Trophoblast cell (in vitro differentiated cells and primary cell): ENCODE results near the gene EHMT1.
"Not testable (repeated sequence)": the region's sequence is repeated elsewhere in the genome, so short reads cannot be mapped to it uniquely, and the experiment has no call there.

Experiments
- DNase-seq, 2 donors: peaks; one replicate each; pipeline ENCODE4 v3.0.0-alpha.2; 2016
- H2AFZ ChIP-seq: 2 replicates; pipeline ENCODE4 v1.6.1; 2013; ENCODE audit warnings: low read length, moderate library complexity, mild to moderate bottlenecking; ENCODE audit not compliant: insufficient read depth, poor library complexity
- H2AK5ac ChIP-seq: 2 replicates; pipeline ENCODE4 v1.6.1; 2013; ENCODE audit warnings: mild to moderate bottlenecking, low read length
- H2BK120ac ChIP-seq: 2 replicates; pipeline ENCODE4 v1.6.1; 2013; ENCODE audit warnings: low read length, mild to moderate bottlenecking, moderate library complexity; ENCODE audit not compliant: insufficient read depth, poor library complexity
- H2BK12ac ChIP-seq: 2 replicates; pipeline ENCODE4 v1.6.1; 2013; ENCODE audit warnings: mild to moderate bottlenecking, low read length, moderate library complexity
- H2BK5ac ChIP-seq: 2 replicates; pipeline ENCODE4 v1.6.1; 2013; ENCODE audit warnings: low read length, low read depth, moderate library complexity, mild to moderate bottlenecking; ENCODE audit not compliant: poor library complexity
- H3K14ac ChIP-seq: 2 replicates; pipeline ENCODE4 v1.6.1; 2013; ENCODE audit warnings: mild to moderate bottlenecking, low read length
- H3K18ac ChIP-seq: 2 replicates; pipeline ENCODE4 v1.6.1; 2013; ENCODE audit warnings: mild to moderate bottlenecking, low read length
- H3K23ac ChIP-seq: 2 replicates; pipeline ENCODE4 v1.6.1; 2013; ENCODE audit warnings: low read length
- H3K27ac ChIP-seq: 2 replicates; pipeline ENCODE4 v1.5.1; 2013; ENCODE audit warnings: low read depth, mild to moderate bottlenecking, inconsistent platforms, low read length, moderate library complexity
- H3K27me3 ChIP-seq: 2 replicates; pipeline ENCODE4 v1.6.1; 2013; ENCODE audit warnings: inconsistent platforms, mild to moderate bottlenecking, low read length, moderate library complexity; ENCODE audit not compliant: insufficient read depth
- H3K36me3 ChIP-seq, 2 experiments: 1 replicate in 1 of 2; 2 replicates in 1 of 2; pipeline ENCODE4 v1.6.1; 2013; ENCODE audit warnings: low read length in 2 of 2, mild to moderate bottlenecking in 2 of 2, moderate library complexity in 1 of 2; ENCODE audit not compliant: insufficient read depth in 2 of 2, control insufficient read depth in 1 of 2
- H3K4ac ChIP-seq: 2 replicates; pipeline ENCODE4 v1.6.1; 2013; ENCODE audit warnings: low read depth, mild to moderate bottlenecking, low read length, moderate library complexity
- H3K4me1 ChIP-seq, 2 experiments: 1 replicate in 1 of 2; 2 replicates in 1 of 2; pipeline ENCODE4 v1.6.1; 2013; ENCODE audit warnings: low read length in 2 of 2, mild to moderate bottlenecking in 2 of 2, moderate library complexity in 1 of 2; ENCODE audit not compliant: insufficient read depth in 2 of 2, control insufficient read depth in 1 of 2
- H3K4me2 ChIP-seq: 2 replicates; pipeline ENCODE4 v1.6.1; 2013; ENCODE audit warnings: inconsistent platforms, mild to moderate bottlenecking, low read length, moderate library complexity
- H3K4me3 ChIP-seq: 2 replicates; pipeline ENCODE4 v1.5.1; 2013; ENCODE audit warnings: mild to moderate bottlenecking, low read depth, low read length, inconsistent platforms
- H3K79me1 ChIP-seq: one replicate; pipeline ENCODE4 v1.6.1; 2013; ENCODE audit warnings: low read length
- H3K79me2 ChIP-seq: 2 replicates; pipeline ENCODE4 v1.6.1; 2013; ENCODE audit warnings: low read length, mild to moderate bottlenecking; ENCODE audit not compliant: control insufficient read depth, insufficient read depth, poor library complexity
- H3K9ac ChIP-seq: 2 replicates; pipeline ENCODE4 v1.6.1; 2013; ENCODE audit warnings: mild to moderate bottlenecking, low read length
- H3K9me3 ChIP-seq: 2 replicates; pipeline ENCODE4 v1.6.1; 2013; ENCODE audit warnings: low read depth, mild to moderate bottlenecking, control low read depth, inconsistent platforms, low read length; ENCODE audit not compliant: insufficient read depth
- H4K12ac ChIP-seq: 2 replicates; pipeline ENCODE4 v1.6.1; 2013; ENCODE audit warnings: low read depth, mild to moderate bottlenecking, low read length, moderate library complexity
- H4K8ac ChIP-seq: 2 replicates; pipeline ENCODE4 v1.6.1; 2013; ENCODE audit warnings: low read depth, mild to moderate bottlenecking, low read length, moderate library complexity
- H4K91ac ChIP-seq: one replicate; pipeline ENCODE4 v1.6.1; 2013; ENCODE audit warnings: low read depth, mild to moderate bottlenecking, low read length, moderate library complexity
- WGBS: extraction: QIAGEN DNeasy Blood & Tissue Kit; methylation state at CpG from one replicate; pipeline ENCODE4 v1.1.7; 2013; ENCODE audit warnings: missing lambda C conversion rate; ENCODE audit not compliant: insufficient read length, insufficient coverage; ENCODE audit errors: extremely low coverage; 5-methylcytosine and 5-hydroxymethylcytosine counted together

The EHMT1 gene

GRCh38 chr9:137726336-137726735 is 107.5 kb downstream of the EHMT1 start:
- H3K4me3 ChIP-seq, H2BK12ac ChIP-seq, H3K27me3 ChIP-seq, H3K4me2 ChIP-seq, H3K9me3 ChIP-seq, H3K4me1 ChIP-seq, H3K79me2 ChIP-seq, H4K91ac ChIP-seq, H2AK5ac ChIP-seq, H3K79me1 ChIP-seq, H3K18ac ChIP-seq, H2AFZ ChIP-seq, DNase-seq, H2BK120ac ChIP-seq, H4K12ac ChIP-seq, H2BK5ac ChIP-seq, H3K27ac ChIP-seq, H4K8ac ChIP-seq, H3K4ac ChIP-seq, H3K23ac ChIP-seq, H3K9ac ChIP-seq, H3K14ac ChIP-seq: not testable (repeated sequence)
- WGBS, result no CpG with 5 or more reads among the region's 19 CpGs
- peaks cover 21 to 35% of the 10 kb centered on the region in 2 experiments for H3K36me3 ChIP-seq

- Histone ChIP-seq H3K27me3 (no peaks in the 10 kb centered on the region), H2BK120ac (no peak overlapping the region), H3K79me1 (peaks cover 2% of the 10 kb centered on the region), H2AK5ac (no peak overlapping the region), H3K36me3 (peaks cover 24 to 39% of the 10 kb centered on the region in 2 experiments), H4K12ac (no peak overlapping the region), H4K8ac (no peak overlapping the region), H3K4me3 (no peak overlapping the region), H3K4me1 (peaks cover 6 to 8% of the 10 kb centered on the region in 2 experiments), H2BK5ac (no peak overlapping the region), H3K27ac (no peak overlapping the region), H3K9me3 (peaks cover 5% of the 10 kb centered on the region), H3K4me2 (no peak overlapping the region), H3K18ac (no peak overlapping the region), H3K23ac (no peak overlapping the region), H3K9ac (no peak overlapping the region), H3K14ac (no peak overlapping the region), H3K4ac (no peak overlapping the region), H3K79me2 (peaks cover 4% of the 10 kb centered on the region), H2BK12ac (no peak overlapping the region), H2AFZ (no peak overlapping the region), H4K91ac (no peak overlapping the region)
- no CpG with 5 or more reads among the region's 2 CpGs for WGBS
- no peak for DNase-seq
Measured at GRCh38 chr9:137726764-137727163, 108.0 kb downstream of the EHMT1 start.

- peak; percentile 69 to 95 for DNase-seq
- H2AFZ ChIP-seq, result no peak overlapping the region
- no peak overlapping the region for H3K14ac ChIP-seq
- no peaks in the 10 kb centered on the region for H3K27me3 ChIP-seq
- peaks cover 8% of the 10 kb centered on the region for H3K9me3 ChIP-seq
- H4K91ac ChIP-seq, result no peak overlapping the region
- peak overlapping the region; percentile 42 for H3K23ac ChIP-seq
- no peak overlapping the region for H2BK120ac ChIP-seq
- no peak overlapping the region for H4K12ac ChIP-seq
- H3K9ac ChIP-seq, result no peak overlapping the region
- peak overlapping the region; percentile 11 for H3K18ac ChIP-seq
- no peak overlapping the region for H2BK12ac ChIP-seq
- no peak overlapping the region for H3K4me2 ChIP-seq
- H3K4ac ChIP-seq, result no peak overlapping the region
- no peak overlapping the region for H2AK5ac ChIP-seq
- no peak overlapping the region for H2BK5ac ChIP-seq
- H4K8ac ChIP-seq, result no peak overlapping the region
- no peaks in the 10 kb centered on the region for H3K79me2 ChIP-seq
- H3K27ac ChIP-seq, result no peak overlapping the region
- H3K36me3 ChIP-seq, result peaks cover 24 to 42% of the 10 kb centered on the region in 2 experiments
- no peak overlapping the region for H3K4me3 ChIP-seq
- peaks cover 5 to 6% of the 10 kb centered on the region in 2 experiments for H3K4me1 ChIP-seq
- H3K79me1 ChIP-seq, result peaks cover 2% of the 10 kb centered on the region
Measured at GRCh38 chr9:137727716-137728115, 108.9 kb downstream of the EHMT1 start.

GRCh38 chr9:137728444-137729311 is 109.9 kb downstream of the EHMT1 start:
- H3K4me2 ChIP-seq, result no peak overlapping the region
- H3K9ac ChIP-seq, result no peak overlapping the region
- H3K27me3 ChIP-seq, result no peaks in the 10 kb centered on the region
- no peak overlapping the region for H3K4me3 ChIP-seq
- H4K8ac ChIP-seq, result no peak overlapping the region
- peaks cover 2% of the 10 kb centered on the region for H3K79me1 ChIP-seq
- DNase-seq, result peak; percentile 67 to 84
- no peak overlapping the region for H3K4ac ChIP-seq
- no peak overlapping the region for H2BK5ac ChIP-seq
- H3K9me3 ChIP-seq, result peaks cover 8% of the 10 kb centered on the region
- no peaks in the 10 kb centered on the region for H3K79me2 ChIP-seq
- H4K91ac ChIP-seq, result no peak overlapping the region
- no peak overlapping the region for H3K27ac ChIP-seq
- H3K4me1 ChIP-seq, result peaks cover 4 to 5% of the 10 kb centered on the region in 2 experiments
- H2AK5ac ChIP-seq, result no peak overlapping the region
- H3K14ac ChIP-seq, result no peak overlapping the region
- peaks cover 26 to 46% of the 10 kb centered on the region in 2 experiments for H3K36me3 ChIP-seq
- H2BK120ac ChIP-seq, result no peak overlapping the region
- H3K23ac ChIP-seq, result no peak overlapping the region
- H2AFZ ChIP-seq, result no peak overlapping the region
- no CpG with 5 or more reads among the region's 20 CpGs for whole genome bisulfite sequencing
- H4K12ac ChIP-seq, result no peak overlapping the region
- H3K18ac ChIP-seq, result no peak overlapping the region
- H2BK12ac ChIP-seq, result no peak overlapping the region
